IMR-90 (cell line): ENCODE measurements around the gene LRRC4. TPM values are rescaled to one million over a fixed set of nuclear protein-coding genes. Genes with fewer than 3 reads are reported as not detected.

Source experiments
- ATAC-seq: fragments of 200-7000 bp; cut with Tn5 transposase; 2 replicates; pipeline ENCODE4 v1.9.1; 2020; ENCODE audit warnings: low read depth, mild to moderate bottlenecking, moderate library complexity
- BruUV-seq: library from RNA; stranded (reverse); fragments of 400-500 nt; replicated peaks from 2 replicates; lab custom pipeline; 2021; lab: Mats Ljungman, UMichigan
- CTCF ChIA-PET: fragments of 300-600 bp; formaldehyde crosslinking; extraction: SDS; loops from one replicate; lab custom pipeline; 2021; ENCODE audit warnings: antibody characterized with exemption; lab: Yijun Ruan, JAX
- POLR2A ChIA-PET: fragments of 300-600 bp; sonication (Branson Sonifier 250); formaldehyde crosslinking; loops from one replicate; lab custom pipeline; 2022; ENCODE audit warnings: antibody characterized with exemption; ENCODE audit not compliant: unreplicated experiment; lab: Charles Lee
- DNase-seq: peaks from one replicate; pipeline ENCODE4 v3.0.0; 2013
- H2AFZ ChIP-seq: replicated peaks from 2 replicates; pipeline ENCODE3; 2013; ENCODE audit warnings: low read length, mild to moderate bottlenecking; ENCODE audit not compliant: poor library complexity
- H2AK5ac ChIP-seq: 2 replicates; pipeline ENCODE4 v1.6.1; 2013; ENCODE audit warnings: low read depth, low read length, inconsistent platforms
- H2AK9ac ChIP-seq: replicated peaks from 2 replicates; pipeline ENCODE3; 2013; ENCODE audit warnings: mild to moderate bottlenecking, low read depth, low read length, moderate library complexity; ENCODE audit not compliant: poor library complexity
- H2BK120ac ChIP-seq: 2 replicates; pipeline ENCODE4 v1.6.1; 2013; ENCODE audit warnings: low read depth, low read length, inconsistent platforms
- H2BK15ac ChIP-seq: 3 replicates; pipeline ENCODE4 v1.6.1; 2013; ENCODE audit warnings: low read depth, low read length, inconsistent platforms
- H2BK20ac ChIP-seq: 2 replicates; pipeline ENCODE4 v1.6.1; 2013; ENCODE audit warnings: low read depth, mild to moderate bottlenecking, inconsistent platforms, low read length, moderate library complexity
- H2BK5ac ChIP-seq: 2 replicates; pipeline ENCODE4 v1.6.1; 2013; ENCODE audit warnings: mild to moderate bottlenecking, low read depth, low read length, inconsistent platforms; ENCODE audit not compliant: poor library complexity, severe bottlenecking
- H3K14ac ChIP-seq: replicated peaks from 2 replicates; pipeline ENCODE4 v1.6.1; 2013; ENCODE audit warnings: low read depth, low read length, inconsistent platforms
- H3K18ac ChIP-seq: 2 replicates; pipeline ENCODE4 v1.6.1; 2013; ENCODE audit warnings: low read depth, low read length, control low read depth
- H3K23ac ChIP-seq: 2 replicates; pipeline ENCODE4 v1.6.1; 2013; ENCODE audit warnings: low read depth, low read length, inconsistent platforms
- H3K27ac ChIP-seq: 2 replicates; pipeline ENCODE4 v1.5.1; 2013; ENCODE audit warnings: mild to moderate bottlenecking, control low read depth, low read length; ENCODE audit not compliant: insufficient read depth
- H3K27me3 ChIP-seq: 2 replicates; pipeline ENCODE4 v1.6.1; 2013; ENCODE audit warnings: low read length; ENCODE audit not compliant: control insufficient read depth, insufficient read depth
- H3K36me3 ChIP-seq: 2 replicates; pipeline ENCODE4 v1.6.1; 2013; ENCODE audit warnings: low read length, mixed read lengths; ENCODE audit not compliant: control insufficient read depth, insufficient read depth
- H3K4ac ChIP-seq: 2 replicates; pipeline ENCODE4 v1.6.1; 2013; ENCODE audit warnings: low read depth, low read length, inconsistent platforms
- H3K4me1 ChIP-seq: 2 replicates; pipeline ENCODE4 v1.6.1; 2013; ENCODE audit warnings: low read length, mixed read lengths; ENCODE audit not compliant: control insufficient read depth, insufficient read depth
- H3K4me2 ChIP-seq: 2 replicates; pipeline ENCODE4 v1.6.1; 2013; ENCODE audit warnings: low read depth, mild to moderate bottlenecking, control low read depth, low read length, moderate library complexity
- H3K4me3 ChIP-seq: 2 replicates; pipeline ENCODE4 v1.5.1; 2013; ENCODE audit warnings: low read depth, mild to moderate bottlenecking, control low read depth, low read length, moderate library complexity; ENCODE audit not compliant: insufficient read depth
- H3K56ac ChIP-seq: 2 replicates; pipeline ENCODE4 v1.6.1; 2013; ENCODE audit warnings: low read length, inconsistent platforms; ENCODE audit not compliant: insufficient read depth; ENCODE audit errors: extremely low read depth
- H3K79me1 ChIP-seq, 2 experiments: 2 replicates each; pipeline ENCODE4 v1.6.1; 2013; ENCODE audit warnings: low read length in 2 of 2, inconsistent platforms in 1 of 2, low read depth in 1 of 2
- H3K9ac ChIP-seq: 2 replicates; pipeline ENCODE4 v1.6.1; 2013; ENCODE audit warnings: low read depth, low read length, control low read depth
- H3K9me1 ChIP-seq: 2 replicates; pipeline ENCODE4 v1.6.1; 2013; ENCODE audit warnings: low read length, inconsistent platforms; ENCODE audit not compliant: insufficient read depth
- H3K9me3 ChIP-seq: 2 replicates; pipeline ENCODE4 v1.6.1; 2013; ENCODE audit warnings: low read length; ENCODE audit not compliant: control insufficient read depth, insufficient read depth
- H4K20me1 ChIP-seq: 2 replicates; pipeline ENCODE4 v1.6.1; 2013; ENCODE audit warnings: low read length, inconsistent platforms; ENCODE audit not compliant: insufficient read depth
- H4K5ac ChIP-seq: 2 replicates; pipeline ENCODE4 v1.6.1; 2013; ENCODE audit warnings: mild to moderate bottlenecking, low read depth, low read length, control low read depth
- H4K8ac ChIP-seq, 2 experiments: 2 replicates each; pipeline ENCODE4 v1.6.1; 2013; ENCODE audit warnings: low read depth in 2 of 2, low read length in 2 of 2, control low read depth in 1 of 2, inconsistent platforms in 1 of 2
- H4K91ac ChIP-seq: 2 replicates; pipeline ENCODE4 v1.6.1; 2013; ENCODE audit warnings: low read depth, low read length, inconsistent platforms; ENCODE audit not compliant: insufficient read depth
- BHLHE40 ChIP-seq: fragments of 150-350 bp; IDR thresholded peaks from 2 replicates; pipeline ENCODE4 v1.6.1; 2016; ENCODE audit warnings: mild to moderate bottlenecking, low read depth, low read length
- CEBPB ChIP-seq: IDR thresholded peaks from 2 replicates; pipeline ENCODE4 v1.6.1; 2012; ENCODE audit warnings: low read depth, low read length, improper control_type of control experiment
- CHD1 ChIP-seq: IDR thresholded peaks from 2 replicates; pipeline ENCODE4 v1.6.1; 2012; ENCODE audit warnings: low read depth, low read length, improper control_type of control experiment
- FOS ChIP-seq: fragments of 150-350 bp; IDR thresholded peaks from 2 replicates; pipeline ENCODE4 v1.6.1; 2016; ENCODE audit warnings: low read depth, low read length
- MAFK ChIP-seq: IDR thresholded peaks from 2 replicates; pipeline ENCODE4 v1.6.1; 2012; ENCODE audit warnings: low read depth, low read length, improper control_type of control experiment
- MAZ ChIP-seq: IDR thresholded peaks from 2 replicates; pipeline ENCODE4 v1.6.1; 2012; ENCODE audit warnings: low read depth, mild to moderate bottlenecking, low read length, improper control_type of control experiment, moderate library complexity, borderline replicate concordance
- MXI1 ChIP-seq: IDR thresholded peaks from 2 replicates; pipeline ENCODE4 v1.6.1; 2012; ENCODE audit warnings: low read depth, mild to moderate bottlenecking, low read length, moderate library complexity, borderline replicate concordance
- NFE2L2 ChIP-seq: fragments of 150-350 bp; IDR thresholded peaks from 2 replicates; pipeline ENCODE4 v1.6.1; 2016; ENCODE audit warnings: low read depth, mild to moderate bottlenecking, low read length
- RAD21 ChIP-seq: IDR thresholded peaks from 2 replicates; pipeline ENCODE4 v1.6.1; 2012; ENCODE audit warnings: low read length, improper control_type of control experiment
- RCOR1 ChIP-seq: IDR thresholded peaks from 2 replicates; pipeline ENCODE4 v1.6.1; 2012; ENCODE audit warnings: mild to moderate bottlenecking, low read length, improper control_type of control experiment; ENCODE audit not compliant: insufficient replicate concordance
- RFX5 ChIP-seq: IDR thresholded peaks from 2 replicates; pipeline ENCODE4 v1.8.0; 2012; ENCODE audit warnings: low read depth, mild to moderate bottlenecking, low read length, moderate library complexity
- SMC3 ChIP-seq: fragments of 150-350 bp; IDR thresholded peaks from 2 replicates; pipeline ENCODE4 v1.6.1; 2016; ENCODE audit warnings: low read depth, mild to moderate bottlenecking, antibody characterized with exemption, low read length, moderate library complexity
- WGBS, 2 experiments: methylation state at CpG; one replicate each; pipeline versions ENCODE4 v1.1.5 to v1.1.7; 2013; ENCODE audit warnings: missing lambda C conversion rate in 2 of 2; ENCODE audit not compliant: insufficient read length in 1 of 2; ENCODE audit errors: extremely low coverage in 2 of 2; 5-methylcytosine and 5-hydroxymethylcytosine counted together
- dilution Hi-C: fragments of 300-500 bp; cut with HindIII; formaldehyde crosslinking; loops from one replicate; pipeline ENCODE4 v1.14.3; 2018; ENCODE audit warnings: low sequenced_read_pairs; ENCODE audit not compliant: unreplicated experiment
- in situ Hi-C: fragments of 300-500 bp; cut with MboI; formaldehyde crosslinking; loops from 3 replicates; pipeline ENCODE4 v1.14.3; 2019; ENCODE audit warnings: low sequenced_read_pairs, inconsistent platforms, mixed read lengths
- intact Hi-C: fragments of 100-400 bp; cut with micrococcal nuclease; formaldehyde crosslinking; loops from 2 replicates; pipeline ENCODE4 v1.10.0; 2022
- polyA plus RNA-seq, 3 experiments: library from polyadenylated mRNA; depleted of rRNA; stranded (reverse); fragments of >200 nt; gene quantifications; 2 replicates each; pipeline ENCODE4 v1.2.3, GENCODE V29; 2012; ENCODE audit warnings: low replicate concordance in 1 of 3
- total RNA-seq: library from RNA; depleted of rRNA; stranded (reverse); fragments of >200 nt; gene quantifications from 2 replicates; pipeline ENCODE4 v1.2.3, GENCODE V29; 2012
- TF ChIP-seq, protein P1 (sequence below): fragments of 150-350 bp; IDR thresholded peaks from 2 replicates; pipeline ENCODE4 v1.6.1; 2016; ENCODE audit warnings: low read depth, mild to moderate bottlenecking, low read length, moderate library complexity, borderline replicate concordance
- TF ChIP-seq, protein P2 (sequence below): conservative IDR thresholded peaks from 2 replicates; pipeline ENCODE4 v1.5.1; 2012; ENCODE audit warnings: mild to moderate bottlenecking, low read depth, low read length, improper control_type of control experiment

Gene LRRC4
- total and polyA plus RNA-seq, 2 of the 4 experiments (the other 2 are of a cell fraction): 0.54 to 0.55 TPM

DNA sequence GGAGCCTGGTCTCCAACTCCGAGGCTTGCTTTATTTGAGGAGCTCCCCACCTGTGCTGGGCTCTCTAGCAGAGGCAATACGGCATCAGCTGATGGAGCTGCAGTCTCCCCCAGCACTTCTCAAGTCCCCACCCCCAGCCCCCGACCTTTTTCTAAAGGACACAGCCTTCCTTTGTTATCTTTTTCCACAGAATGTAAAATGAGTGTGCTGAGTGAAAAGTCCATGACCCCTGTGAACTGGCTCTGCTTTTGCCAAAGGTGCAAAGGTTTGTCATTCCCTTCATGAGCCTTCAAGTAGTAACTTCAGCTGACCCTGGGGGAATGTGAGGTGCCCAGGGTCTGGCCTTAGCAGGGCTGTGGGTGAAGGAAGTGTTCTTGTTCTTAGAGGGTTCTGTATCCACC lies 25.5 kb downstream of the LRRC4 start:
- no peak overlapping the region for H4K8ac ChIP-seq
- WGBS, 2 experiments: no CpG with 5 or more reads among the region's 3 CpGs
- H2BK20ac ChIP-seq: no peak overlapping the region
- H3K4ac ChIP-seq: no peak overlapping the region
- no TSS peak for BruUV-seq
- POLR2A ChIA-PET: no interaction called here
- no peak overlapping the region for H2BK15ac ChIP-seq
- no peak overlapping the region for H3K4me3 ChIP-seq
- no peak overlapping the region for H2AK5ac ChIP-seq
- H2AK9ac ChIP-seq: no peak overlapping the region
- H3K4me1 ChIP-seq: no peaks in the 10 kb centered on the region
- H3K79me1 ChIP-seq: peaks cover 39 to 78% of the 10 kb centered on the region in 2 experiments
- DNase-seq (no peak), ATAC-seq (no peak)
- peaks cover 18% of the 10 kb centered on the region for H4K20me1 ChIP-seq
- H3K9me1 ChIP-seq: peaks cover 24% of the 10 kb centered on the region
- H3K18ac ChIP-seq: no peak overlapping the region
- intact Hi-C loops: no loop called here
- no peak overlapping the region for H3K27ac ChIP-seq
- no peak overlapping the region for H3K56ac ChIP-seq
- no peaks in the 10 kb centered on the region for H3K27me3 ChIP-seq
- no peak overlapping the region for H3K4me2 ChIP-seq
- H2BK5ac ChIP-seq: no peak overlapping the region
- H3K9ac ChIP-seq: no peak overlapping the region
- no peak overlapping the region for H2BK120ac ChIP-seq
- no peak overlapping the region for H4K91ac ChIP-seq
- H4K5ac ChIP-seq: no peak overlapping the region
- no peak overlapping the region for H3K23ac ChIP-seq
- no peak overlapping the region for H3K14ac ChIP-seq
- CTCF ChIA-PET: interaction anchor here (0.8 kb wide), 1 partner anchor 297 kb away, joined by 3 read pairs; no protein-coding TSS in a partner anchor
- H2AFZ ChIP-seq: no peak overlapping the region
- dilution Hi-C loops: no loop called here
- TF ChIP-seq CEBPB: no peak
- no peak for TF ChIP-seq RCOR1
- no peak for TF ChIP-seq SMC3
- TF ChIP-seq NFE2L2: no peak
- no peak for TF ChIP-seq MXI1
- no peak for TF ChIP-seq MAZ
- TF ChIP-seq, protein P1, sequence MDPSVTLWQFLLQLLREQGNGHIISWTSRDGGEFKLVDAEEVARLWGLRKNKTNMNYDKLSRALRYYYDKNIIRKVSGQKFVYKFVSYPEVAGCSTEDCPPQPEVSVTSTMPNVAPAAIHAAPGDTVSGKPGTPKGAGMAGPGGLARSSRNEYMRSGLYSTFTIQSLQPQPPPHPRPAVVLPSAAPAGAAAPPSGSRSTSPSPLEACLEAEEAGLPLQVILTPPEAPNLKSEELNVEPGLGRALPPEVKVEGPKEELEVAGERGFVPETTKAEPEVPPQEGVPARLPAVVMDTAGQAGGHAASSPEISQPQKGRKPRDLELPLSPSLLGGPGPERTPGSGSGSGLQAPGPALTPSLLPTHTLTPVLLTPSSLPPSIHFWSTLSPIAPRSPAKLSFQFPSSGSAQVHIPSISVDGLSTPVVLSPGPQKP: no peak
- TF ChIP-seq RFX5: no peak
- TF ChIP-seq MAFK: no peak
- TF ChIP-seq RAD21: no peak
- TF ChIP-seq BHLHE40: no peak
- no peak for TF ChIP-seq FOS
- no peak for TF ChIP-seq CHD1
- TF ChIP-seq, protein P2, sequence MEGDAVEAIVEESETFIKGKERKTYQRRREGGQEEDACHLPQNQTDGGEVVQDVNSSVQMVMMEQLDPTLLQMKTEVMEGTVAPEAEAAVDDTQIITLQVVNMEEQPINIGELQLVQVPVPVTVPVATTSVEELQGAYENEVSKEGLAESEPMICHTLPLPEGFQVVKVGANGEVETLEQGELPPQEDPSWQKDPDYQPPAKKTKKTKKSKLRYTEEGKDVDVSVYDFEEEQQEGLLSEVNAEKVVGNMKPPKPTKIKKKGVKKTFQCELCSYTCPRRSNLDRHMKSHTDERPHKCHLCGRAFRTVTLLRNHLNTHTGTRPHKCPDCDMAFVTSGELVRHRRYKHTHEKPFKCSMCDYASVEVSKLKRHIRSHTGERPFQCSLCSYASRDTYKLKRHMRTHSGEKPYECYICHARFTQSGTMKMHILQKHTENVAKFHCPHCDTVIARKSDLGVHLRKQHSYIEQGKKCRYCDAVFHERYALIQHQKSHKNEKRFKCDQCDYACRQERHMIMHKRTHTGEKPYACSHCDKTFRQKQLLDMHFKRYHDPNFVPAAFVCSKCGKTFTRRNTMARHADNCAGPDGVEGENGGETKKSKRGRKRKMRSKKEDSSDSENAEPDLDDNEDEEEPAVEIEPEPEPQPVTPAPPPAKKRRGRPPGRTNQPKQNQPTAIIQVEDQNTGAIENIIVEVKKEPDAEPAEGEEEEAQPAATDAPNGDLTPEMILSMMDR: no peak
- peaks cover 3% of the 10 kb centered on the region for H3K36me3 ChIP-seq
- in situ Hi-C loops: no loop called here
- no peaks in the 10 kb centered on the region for H3K9me3 ChIP-seq
